Caco-2 (cell line): Measurements from ENCODE around the gene ANKRD22. TPM values are rescaled to one million over a fixed set of nuclear protein-coding genes. Genes with fewer than 3 reads are reported as not detected.
A peak's percentile ranks its signal among the peaks of the same experiment; 100 is the strongest.

Experiments used
- BruUV-seq: library from RNA; stranded (reverse); fragments of 400-500 nt; replicated peaks from 2 replicates; lab custom pipeline; 2021; lab: Mats Ljungman, UMichigan
- CTCF ChIA-PET: fragments of 300-600 bp; sonication (Branson Sonifier 250); formaldehyde crosslinking; loops from one replicate; lab custom pipeline; 2022; ENCODE audit warnings: antibody characterized with exemption; lab: Charles Lee
- POLR2A ChIA-PET: fragments of 300-600 bp; sonication (Branson Sonifier 250); formaldehyde crosslinking; loops from one replicate; lab custom pipeline; 2022; ENCODE audit warnings: antibody characterized with exemption; lab: Charles Lee
- DNase-seq, 2 experiments: peaks; one replicate each; pipeline versions ENCODE4 v3.0.0 to v3.0.0-alpha.2; 2020 to 2022
- H3K27me3 ChIP-seq: replicated peaks from 2 replicates; pipeline ENCODE4 v1.6.0; 2011; ENCODE audit warnings: low read length; ENCODE audit not compliant: control insufficient read depth, insufficient read depth
- H3K36me3 ChIP-seq: 2 replicates; pipeline ENCODE4 v1.5.1; 2011; ENCODE audit warnings: low read length; ENCODE audit not compliant: control insufficient read depth, insufficient read depth
- H3K4me1 ChIP-seq: fragments of 250-450 bp; sonication (Bioruptor Pico); 2 replicates; pipeline ENCODE4 v1.5.1; 2020; ENCODE audit warnings: mild to moderate bottlenecking
- H3K4me3 ChIP-seq: 2 replicates; pipeline ENCODE4 v1.5.1; 2011; ENCODE audit warnings: low read depth, mild to moderate bottlenecking, control low read depth, low read length
- H3K9me3 ChIP-seq: fragments of 250-450 bp; sonication (Bioruptor Pico); 2 replicates; pipeline ENCODE4 v1.5.1; 2020; ENCODE audit warnings: mild to moderate bottlenecking, moderate library complexity
- H3K27ac Mint-ChIP-seq: one replicate; pipeline ENCODE4 v1.8.0; 2022; ENCODE audit warnings: mixed read lengths; ENCODE audit not compliant: unreplicated experiment
- H3K27me3 Mint-ChIP-seq: one replicate; pipeline ENCODE4 v1.8.0; 2022; ENCODE audit warnings: mixed read lengths; ENCODE audit not compliant: insufficient read depth, unreplicated experiment
- H3K36me3 Mint-ChIP-seq: one replicate; pipeline ENCODE4 v1.8.0; 2022; ENCODE audit warnings: mild to moderate bottlenecking, mixed read lengths; ENCODE audit not compliant: insufficient read depth, unreplicated experiment
- H3K4me1 Mint-ChIP-seq: one replicate; pipeline ENCODE4 v1.8.0; 2022; ENCODE audit warnings: low read depth, mixed read lengths; ENCODE audit not compliant: unreplicated experiment
- H3K4me3 Mint-ChIP-seq: one replicate; pipeline ENCODE4 v1.8.0; 2022; ENCODE audit warnings: mild to moderate bottlenecking, moderate library complexity, mixed read lengths; ENCODE audit not compliant: unreplicated experiment
- H3K9me3 Mint-ChIP-seq: one replicate; pipeline ENCODE4 v1.8.0; 2022; ENCODE audit warnings: mixed read lengths; ENCODE audit not compliant: unreplicated experiment
- CTCF ChIP-seq, 2 experiments: fragments of 200-600 bp in 1 of 2; IDR thresholded peaks; 1 replicate in 1 of 2; 2 replicates in 1 of 2; pipeline versions ENCODE4 v1.5.1 to v1.8.0; 2011 to 2022; ENCODE audit warnings: antibody characterized with exemption in 1 of 2, control low read depth in 1 of 2, inconsistent platforms in 1 of 2, low read depth in 1 of 2, low read length in 1 of 2, mild to moderate bottlenecking in 1 of 2, moderate library complexity in 1 of 2; ENCODE audit not compliant: insufficient read depth in 1 of 2, severe bottlenecking in 1 of 2, unreplicated experiment in 1 of 2
- intact Hi-C: fragments of 100-400 bp; cut with micrococcal nuclease; formaldehyde crosslinking; loops from one replicate; pipeline ENCODE4 v1.10.0; 2022; ENCODE audit not compliant: unreplicated experiment
- total RNA-seq: library from RNA; stranded (reverse); gene quantifications from 2 replicates; pipeline ENCODE4 v1.2.3, GENCODE V29; 2022

Gene ANKRD22
- total RNA-seq, 1 experiment from 2014 or later = not detected

- H3K4me1 ChIP-seq = peaks cover 13% of the 10 kb centered on the region
These were observed 3.1 kb downstream of the ANKRD22 start for GRCh38 chr10:88848499-88848898.

GRCh38 chr10:88843171-88843570, 8.5 kb downstream of the ANKRD22 start:
- no peaks in the 10 kb centered on the region for H3K36me3 ChIP-seq
- no peaks in the 10 kb centered on the region for H3K9me3 ChIP-seq
- intact Hi-C loops = no loop called here
- no peak overlapping the region for H3K27ac Mint-ChIP-seq
- no peaks in the 10 kb centered on the region for H3K9me3 Mint-ChIP-seq
- no peaks in the 10 kb centered on the region for H3K36me3 Mint-ChIP-seq
- peaks cover 15% of the 10 kb centered on the region for H3K27me3 Mint-ChIP-seq
- no peak overlapping the region for H3K4me3 Mint-ChIP-seq
- no peaks in the 10 kb centered on the region for H3K4me1 Mint-ChIP-seq
- H3K27me3 ChIP-seq = no peaks in the 10 kb centered on the region; the same call in 1 of the 2 replicates
- TF ChIP-seq CTCF (IDR thresholded peaks at IDR 0.05; ENCODE audit: insufficient read depth in 1 of 2, low read depth in 1 of 2, low read length in 1 of 2, severe bottlenecking in 1 of 2, unreplicated experiment in 1 of 2) = no peak
- BruUV-seq = no TSS peak
- DNase-seq = no peak
- POLR2A ChIA-PET = no interaction called here
- H3K4me1 ChIP-seq = peaks cover 12% of the 10 kb centered on the region
- CTCF ChIA-PET = no interaction called here
- no peak overlapping the region for H3K4me3 ChIP-seq

More at GRCh38 chr10:88848499-88848898, 3.1 kb downstream of the ANKRD22 start:
- H3K4me1 Mint-ChIP-seq = peaks cover 7% of the 10 kb centered on the region
- peaks cover 10% of the 10 kb centered on the region for H3K27me3 Mint-ChIP-seq
- intact Hi-C loops = no loop called here
- Histone ChIP-seq H3K4me3 (no peak overlapping the region), H3K9me3 (no peaks in the 10 kb centered on the region), H3K27me3 (no peaks in the 10 kb centered on the region; the same call in 1 of the 2 replicates), H3K36me3 (no peaks in the 10 kb centered on the region)
- ChIA-PET CTCF (no interaction called here), POLR2A (no interaction called here)
- no peaks in the 10 kb centered on the region for H3K9me3 Mint-ChIP-seq
- no peak for TF ChIP-seq CTCF (IDR thresholded peaks at IDR 0.05; ENCODE audit: insufficient read depth in 1 of 2, low read depth in 1 of 2, low read length in 1 of 2, severe bottlenecking in 1 of 2, unreplicated experiment in 1 of 2)
- H3K27ac Mint-ChIP-seq = peak overlapping the region; percentile 40
- no peak for DNase-seq
- no peaks in the 10 kb centered on the region for H3K36me3 Mint-ChIP-seq
- H3K4me3 Mint-ChIP-seq = no peak overlapping the region
- no TSS peak for BruUV-seq

- H3K36me3 Mint-ChIP-seq = no peaks in the 10 kb centered on the region
- H3K27ac Mint-ChIP-seq = no peak overlapping the region
- no peaks in the 10 kb centered on the region for H3K4me1 Mint-ChIP-seq
- TF ChIP-seq CTCF (IDR thresholded peaks at IDR 0.05; ENCODE audit: insufficient read depth in 1 of 2, low read depth in 1 of 2, low read length in 1 of 2, severe bottlenecking in 1 of 2, unreplicated experiment in 1 of 2) = no peak
- BruUV-seq = no TSS peak
- Histone ChIP-seq H3K36me3 (no peaks in the 10 kb centered on the region), H3K27me3 (no peaks in the 10 kb centered on the region; the same call in 1 of the 2 replicates), H3K4me3 (no peak overlapping the region), H3K4me1 (peaks cover 12% of the 10 kb centered on the region), H3K9me3 (no peaks in the 10 kb centered on the region)
- H3K27me3 Mint-ChIP-seq = peaks cover 15% of the 10 kb centered on the region
- intact Hi-C loops = no loop called here
- no peak for DNase-seq
- H3K4me3 Mint-ChIP-seq = no peak overlapping the region
- CTCF ChIA-PET = no interaction called here
- POLR2A ChIA-PET = no interaction called here
- H3K9me3 Mint-ChIP-seq = no peaks in the 10 kb centered on the region
These were observed 10.1 kb downstream of the ANKRD22 start for GRCh38 chr10:88841316-88842111.
